OCI-LY7 (cell line): Measurements from ENCODE around the gene FRZB. TPM values are rescaled to one million over a fixed set of nuclear protein-coding genes. Genes with fewer than 3 reads are reported as not detected.

ENCODE experiments used
- BruUV-seq: library from RNA; stranded (reverse); fragments of 400-500 nt; replicated peaks from 2 replicates; lab custom pipeline; 2021; lab: Mats Ljungman, UMichigan
- CTCF ChIA-PET: fragments of 300-600 bp; sonication (Branson Sonifier 250); formaldehyde crosslinking; loops from one replicate; lab custom pipeline; 2022; ENCODE audit warnings: antibody characterized with exemption; ENCODE audit not compliant: unreplicated experiment; lab: Charles Lee
- POLR2A ChIA-PET: fragments of 300-600 bp; sonication (Branson Sonifier 250); formaldehyde crosslinking; loops from one replicate; lab custom pipeline; 2022; ENCODE audit warnings: antibody characterized with exemption; lab: Charles Lee
- DNase-seq: peaks from one replicate; pipeline ENCODE4 v3.0.0-alpha.2; 2015; ENCODE audit warnings: low spot score
- H2AFZ ChIP-seq: fragments of 200-600 bp; sonication (generic), shearing (Covaris generic); 2 replicates; pipeline ENCODE4 v1.6.1; 2014; ENCODE audit warnings: mild to moderate bottlenecking, antibody characterized with exemption, low read length, moderate library complexity
- H3K27ac ChIP-seq: fragments of 200-600 bp; sonication (generic); 2 replicates; pipeline ENCODE4 v1.5.1; 2014; ENCODE audit warnings: mixed run types, low read depth, mild to moderate bottlenecking, moderate library complexity, low read length, inconsistent platforms; ENCODE audit not compliant: poor library complexity, severe bottlenecking
- H3K36me3 ChIP-seq: fragments of 200-600 bp; sonication (generic); 2 replicates; pipeline ENCODE4 v1.6.1; 2014; ENCODE audit warnings: mild to moderate bottlenecking, antibody characterized with exemption, low read length, moderate library complexity, mixed read lengths; ENCODE audit not compliant: insufficient read depth
- H3K4me1 ChIP-seq: fragments of 200-600 bp; sonication (generic); 2 replicates; pipeline ENCODE4 v1.5.1; 2014; ENCODE audit warnings: mild to moderate bottlenecking, low read length; ENCODE audit not compliant: insufficient read depth, poor library complexity, severe bottlenecking
- H3K4me2 ChIP-seq: fragments of 200-600 bp; sonication (generic); 2 replicates; pipeline ENCODE4 v1.6.1; 2014; ENCODE audit warnings: mild to moderate bottlenecking, low read length
- H3K4me3 ChIP-seq: fragments of 200-600 bp; sonication (generic); 2 replicates; pipeline ENCODE4 v1.5.1; 2014; ENCODE audit warnings: mild to moderate bottlenecking, low read depth, low read length; ENCODE audit not compliant: poor library complexity, severe bottlenecking
- H3K79me2 ChIP-seq: fragments of 200-600 bp; sonication (generic); 2 replicates; pipeline ENCODE4 v1.6.1; 2016; ENCODE audit warnings: low read depth, mild to moderate bottlenecking, low read length, moderate library complexity, mixed read lengths; ENCODE audit not compliant: insufficient read depth
- H3K9me2 ChIP-seq: fragments of 200-600 bp; sonication (generic); 2 replicates; pipeline ENCODE4 v1.6.1; 2016; ENCODE audit warnings: mild to moderate bottlenecking, low read length, mixed read lengths; ENCODE audit not compliant: insufficient read depth
- H3K9me3 ChIP-seq: fragments of 200-600 bp; sonication (generic); 2 replicates; pipeline ENCODE4 v1.6.1; 2014; ENCODE audit warnings: mild to moderate bottlenecking, mixed run types, low read length, mixed read lengths
- H4K20me1 ChIP-seq: fragments of 200-600 bp; sonication (generic); 2 replicates; pipeline ENCODE4 v1.6.1; 2014; ENCODE audit warnings: mild to moderate bottlenecking, antibody characterized with exemption, low read length, moderate library complexity, mixed read lengths; ENCODE audit not compliant: insufficient read depth
- EZH2phosphoT487 ChIP-seq: fragments of 200-600 bp; sonication (generic); IDR thresholded peaks from 2 replicates; pipeline ENCODE4 v1.6.1; 2018; ENCODE audit warnings: low read depth, borderline replicate concordance, mild to moderate bottlenecking, mixed run types, antibody characterized with exemption, low read length, moderate library complexity, mixed read lengths
- intact Hi-C: fragments of 100-400 bp; cut with micrococcal nuclease; formaldehyde crosslinking; loops from one replicate; pipeline ENCODE4 v1.10.0; 2022; ENCODE audit not compliant: unreplicated experiment
- total RNA-seq, 2 experiments: library from RNA; depleted of rRNA in 1 of 2; stranded (reverse); fragments of >200 nt in 1 of 2; shearing (Covaris generic) in 1 of 2; gene quantifications; 2 replicates each; pipeline ENCODE4 v1.2.3, GENCODE V29; 2014 to 2022
- TF ChIP-seq, protein P1 (sequence below): fragments of 200-600 bp; sonication (generic); conservative IDR thresholded peaks from 2 replicates; pipeline ENCODE4 v1.5.1; 2014; ENCODE audit warnings: mild to moderate bottlenecking, antibody characterized with exemption, low read length, moderate library complexity, mixed read lengths

FRZB gene
- total RNA-seq, 2 experiments from 2014 or later, result not detected

DNA sequence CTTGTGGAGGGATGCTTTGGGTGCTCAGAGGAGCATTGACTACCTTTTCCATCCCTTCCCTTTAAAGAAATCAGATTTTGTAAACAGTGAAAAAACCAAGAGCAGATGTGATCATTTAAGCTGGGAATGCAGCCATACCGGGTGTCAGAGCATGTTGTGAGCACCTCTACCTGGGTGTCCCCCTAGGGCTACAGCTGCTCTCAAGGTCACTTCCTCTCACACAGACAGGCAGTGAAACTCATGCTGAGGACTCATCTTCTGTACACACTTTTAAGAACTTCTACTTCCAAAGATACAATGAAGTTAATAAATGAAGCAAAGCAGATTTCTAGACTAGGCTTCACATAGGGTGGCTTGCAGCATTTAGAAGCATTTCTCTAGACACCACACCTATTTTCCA lies 48.4 kb upstream of the FRZB start:
- ChIA-PET POLR2A (interaction anchor here (0.5 to 0.7 kb wide), 2 partner anchors 8 to 27 kb away, joined by 3 to 4 read pairs; no protein-coding TSS in a partner anchor), CTCF (no interaction called here)
- H3K36me3 ChIP-seq, result no peaks in the 10 kb centered on the region
- DNase-seq, result peak; percentile 34
- H3K27ac ChIP-seq, result no peak overlapping the region
- BruUV-seq, result no TSS peak
- no peaks in the 10 kb centered on the region for H3K9me3 ChIP-seq
- no peaks in the 10 kb centered on the region for H4K20me1 ChIP-seq
- TF ChIP-seq, protein P1, sequence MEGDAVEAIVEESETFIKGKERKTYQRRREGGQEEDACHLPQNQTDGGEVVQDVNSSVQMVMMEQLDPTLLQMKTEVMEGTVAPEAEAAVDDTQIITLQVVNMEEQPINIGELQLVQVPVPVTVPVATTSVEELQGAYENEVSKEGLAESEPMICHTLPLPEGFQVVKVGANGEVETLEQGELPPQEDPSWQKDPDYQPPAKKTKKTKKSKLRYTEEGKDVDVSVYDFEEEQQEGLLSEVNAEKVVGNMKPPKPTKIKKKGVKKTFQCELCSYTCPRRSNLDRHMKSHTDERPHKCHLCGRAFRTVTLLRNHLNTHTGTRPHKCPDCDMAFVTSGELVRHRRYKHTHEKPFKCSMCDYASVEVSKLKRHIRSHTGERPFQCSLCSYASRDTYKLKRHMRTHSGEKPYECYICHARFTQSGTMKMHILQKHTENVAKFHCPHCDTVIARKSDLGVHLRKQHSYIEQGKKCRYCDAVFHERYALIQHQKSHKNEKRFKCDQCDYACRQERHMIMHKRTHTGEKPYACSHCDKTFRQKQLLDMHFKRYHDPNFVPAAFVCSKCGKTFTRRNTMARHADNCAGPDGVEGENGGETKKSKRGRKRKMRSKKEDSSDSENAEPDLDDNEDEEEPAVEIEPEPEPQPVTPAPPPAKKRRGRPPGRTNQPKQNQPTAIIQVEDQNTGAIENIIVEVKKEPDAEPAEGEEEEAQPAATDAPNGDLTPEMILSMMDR, result no peak
- TF ChIP-seq EZH2phosphoT487, result no peak
- no peak overlapping the region for H3K4me3 ChIP-seq
- no peak overlapping the region for H3K4me2 ChIP-seq
- H3K79me2 ChIP-seq, result no peaks in the 10 kb centered on the region
- H3K4me1 ChIP-seq, result peaks cover 9% of the 10 kb centered on the region
- intact Hi-C loops, result no loop called here
- H2AFZ ChIP-seq, result 0 out of 2 replicates have a peak overlapping the region, but pooled peaks have one; percentile 6
- H3K9me2 ChIP-seq, result no peaks in the 10 kb centered on the region

DNA sequence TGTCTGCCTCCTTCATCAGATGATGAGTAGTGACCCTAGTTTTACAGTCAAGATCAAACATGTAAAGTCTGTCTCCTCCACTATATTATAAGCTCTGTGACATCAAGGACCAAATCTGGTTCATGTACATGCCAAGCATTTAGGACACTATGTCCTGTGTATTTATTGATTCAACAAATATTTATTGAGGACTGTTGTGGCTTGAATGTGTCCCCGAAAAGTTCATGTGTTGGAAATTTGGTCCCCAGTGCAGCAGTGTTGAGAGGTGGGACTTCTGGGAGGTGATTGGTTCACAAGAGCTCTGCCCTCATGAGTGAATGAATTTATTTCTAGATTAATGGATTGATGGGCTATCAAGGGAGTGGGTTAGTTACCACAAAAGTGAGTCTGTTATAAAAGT lies 46.6 kb upstream of the FRZB start:
- Histone ChIP-seq H3K4me1 (peaks cover 9% of the 10 kb centered on the region), H4K20me1 (no peaks in the 10 kb centered on the region), H3K9me3 (no peaks in the 10 kb centered on the region), H3K36me3 (no peaks in the 10 kb centered on the region), H3K27ac (no peak overlapping the region), H3K9me2 (no peaks in the 10 kb centered on the region), H3K4me2 (no peak overlapping the region), H2AFZ (no peak overlapping the region), H3K79me2 (no peaks in the 10 kb centered on the region), H3K4me3 (no peak overlapping the region)
- BruUV-seq, result no TSS peak
- ChIA-PET CTCF (no interaction called here), POLR2A (interaction anchor here (1.3 to 2.0 kb wide), 2 partner anchors 12 to 14 kb away, joined by 4 to 6 read pairs; no protein-coding TSS in a partner anchor)
- no peak for DNase-seq
- intact Hi-C loops, result no loop called here
- TF ChIP-seq, protein P1, result no peak
- TF ChIP-seq EZH2phosphoT487, result no peak

DNA sequence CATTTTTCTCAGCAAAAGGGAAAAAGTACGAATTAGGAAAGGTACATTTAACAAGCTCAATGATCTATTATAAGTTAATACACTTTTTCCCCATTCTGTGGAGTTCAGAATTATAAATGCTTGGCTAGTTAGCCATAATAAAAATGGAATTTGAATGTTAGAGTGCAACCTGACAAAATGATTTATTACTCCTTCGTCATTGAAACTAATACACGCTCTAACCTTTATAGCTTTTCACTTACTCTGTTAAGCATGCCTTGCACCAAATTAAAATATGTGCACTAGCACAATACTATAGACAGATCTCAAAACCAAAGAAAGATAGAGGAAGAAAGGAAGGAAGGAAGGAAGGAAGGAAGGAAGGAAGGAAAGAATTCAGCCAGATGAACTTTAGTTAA lies 46.1 kb upstream of the FRZB start:
- no TSS peak for BruUV-seq
- DNase-seq, result no peak
- Histone ChIP-seq H3K4me3 (no peak overlapping the region), H3K9me3 (no peaks in the 10 kb centered on the region), H3K36me3 (no peaks in the 10 kb centered on the region), H3K4me1 (peaks cover 9% of the 10 kb centered on the region), H3K27ac (no peak overlapping the region), H3K9me2 (no peaks in the 10 kb centered on the region), H2AFZ (no peak overlapping the region), H3K79me2 (no peaks in the 10 kb centered on the region), H4K20me1 (no peaks in the 10 kb centered on the region), H3K4me2 (no peak overlapping the region)
- no peak for TF ChIP-seq EZH2phosphoT487
- TF ChIP-seq, protein P1, result no peak
- POLR2A ChIA-PET, result interaction anchor here (0.6 to 2.0 kb wide), 5 partner anchors 11 to 739 kb away, joined by 4 to 6 read pairs (median 4); no protein-coding TSS in a partner anchor
- intact Hi-C loops, result no loop called here
- CTCF ChIA-PET, result no interaction called here
